Activated naive CD4-positive, alpha-beta T cell treated with anti-CD3 and anti-CD28 coated beads for 36 hours (primary cell): ENCODE measurements around the gene CERKL. TPM values are rescaled to one million over a fixed set of nuclear protein-coding genes. Genes with fewer than 3 reads are reported as not detected.

Experiments used
- CTCF ChIA-PET: fragments of 350-600 bp; sonication (Branson Sonifier 250); formaldehyde crosslinking; loops from one replicate; lab custom pipeline; 2021; ENCODE audit warnings: antibody characterized with exemption; lab: Charles Lee
- DNase-seq: peaks from one replicate; pipeline ENCODE4 v3.0.0-alpha.2; 2020
- H3K27ac Mint-ChIP-seq: one replicate; pipeline ENCODE4 v1.8.0; 2021; ENCODE audit warnings: mild to moderate bottlenecking, mixed read lengths
- H3K27me3 Mint-ChIP-seq: one replicate; pipeline ENCODE4 v1.8.0; 2021; ENCODE audit warnings: low read depth, mixed read lengths
- H3K36me3 Mint-ChIP-seq: one replicate; pipeline ENCODE4 v1.8.0; 2021; ENCODE audit warnings: low read depth, mixed read lengths
- H3K4me1 Mint-ChIP-seq: one replicate; pipeline ENCODE4 v1.8.0; 2021; ENCODE audit warnings: low read depth, mixed read lengths
- H3K4me3 Mint-ChIP-seq: one replicate; pipeline ENCODE4 v1.8.0; 2021; ENCODE audit warnings: mild to moderate bottlenecking, moderate library complexity, mixed read lengths
- H3K9me3 Mint-ChIP-seq: one replicate; pipeline ENCODE4 v1.8.0; 2021; ENCODE audit warnings: mixed read lengths
- intact Hi-C: fragments of 100-400 bp; cut with micrococcal nuclease; formaldehyde crosslinking; loops from one replicate; pipeline ENCODE4 v1.15.1; 2023
- total RNA-seq, 2 experiments: library from RNA; stranded (reverse); gene quantifications; one replicate each; pipeline ENCODE4 v1.2.3, GENCODE V29; 2021

Gene CERKL
- total RNA-seq, 2 experiments from 2014 or later, result 0.14 TPM; not detected in 1

GRCh38 chr2:181581534-181581933 lies 75.4 kb downstream of the CERKL start:
- Mint-ChIP-seq H3K4me3 (no peak overlapping the region), H3K27ac (no peak overlapping the region), H3K27me3 (peaks cover 2% of the 10 kb centered on the region), H3K9me3 (no peaks in the 10 kb centered on the region), H3K36me3 (no peaks in the 10 kb centered on the region), H3K4me1 (peaks cover 5% of the 10 kb centered on the region)
- DNase-seq, result peak; percentile 8
- intact Hi-C loops, result no loop called here
- CTCF ChIA-PET, result interaction anchor here (1.2 kb wide), 1 partner anchor 12 kb away, joined by 3 read pairs; no protein-coding TSS in a partner anchor

GRCh38 chr2:181578829-181579228 lies 78.1 kb downstream of the CERKL start:
- Mint-ChIP-seq H3K4me1 (no peaks in the 10 kb centered on the region), H3K27me3 (peaks cover 6% of the 10 kb centered on the region), H3K27ac (no peak overlapping the region), H3K9me3 (no peaks in the 10 kb centered on the region), H3K4me3 (no peak overlapping the region), H3K36me3 (no peaks in the 10 kb centered on the region)
- no peak for DNase-seq
- CTCF ChIA-PET, result interaction anchor here (1.8 to 3.3 kb wide), 2 partner anchors 113 to 137 kb away, joined by 3 to 14 read pairs; no protein-coding TSS in a partner anchor
- intact Hi-C loops, result no loop called here

- DNase-seq, result no peak
- H3K27ac Mint-ChIP-seq, result no peak overlapping the region
- H3K4me1 Mint-ChIP-seq, result no peaks in the 10 kb centered on the region
- no peaks in the 10 kb centered on the region for H3K9me3 Mint-ChIP-seq
- H3K4me3 Mint-ChIP-seq, result no peak overlapping the region
- H3K36me3 Mint-ChIP-seq, result no peaks in the 10 kb centered on the region
- intact Hi-C loops, result no loop called here
- CTCF ChIA-PET, result interaction anchor here (3.3 kb wide), 1 partner anchor 139 kb away, joined by 14 read pairs; no protein-coding TSS in a partner anchor
- peaks cover 4% of the 10 kb centered on the region for H3K27me3 Mint-ChIP-seq
Observed at GRCh38 chr2:181576431-181576830, 80.5 kb downstream of the CERKL start.

- intact Hi-C loops, result no loop called here
- Mint-ChIP-seq H3K36me3 (no peaks in the 10 kb centered on the region), H3K27me3 (peaks cover 4% of the 10 kb centered on the region), H3K27ac (no peak overlapping the region), H3K4me3 (no peak overlapping the region), H3K9me3 (no peaks in the 10 kb centered on the region), H3K4me1 (no peaks in the 10 kb centered on the region)
- CTCF ChIA-PET, result interaction anchor here (3.3 kb wide), 1 partner anchor 140 kb away, joined by 14 read pairs; no protein-coding TSS in a partner anchor
- DNase-seq, result no peak
Observed at GRCh38 chr2:181575650-181576025, 81.3 kb downstream of the CERKL start.

GRCh38 chr2:181575024-181575649 lies 81.8 kb downstream of the CERKL start:
- DNase-seq, result no peak
- CTCF ChIA-PET, result interaction anchor here (1.0 kb wide), 1 partner anchor 140 kb away, joined by 4 read pairs; no protein-coding TSS in a partner anchor
- H3K36me3 Mint-ChIP-seq, result no peaks in the 10 kb centered on the region
- intact Hi-C loops, result no loop called here
- no peaks in the 10 kb centered on the region for H3K4me1 Mint-ChIP-seq
- H3K4me3 Mint-ChIP-seq, result no peak overlapping the region
- no peak overlapping the region for H3K27ac Mint-ChIP-seq
- no peaks in the 10 kb centered on the region for H3K9me3 Mint-ChIP-seq
- H3K27me3 Mint-ChIP-seq, result peaks cover 4% of the 10 kb centered on the region

DNA sequence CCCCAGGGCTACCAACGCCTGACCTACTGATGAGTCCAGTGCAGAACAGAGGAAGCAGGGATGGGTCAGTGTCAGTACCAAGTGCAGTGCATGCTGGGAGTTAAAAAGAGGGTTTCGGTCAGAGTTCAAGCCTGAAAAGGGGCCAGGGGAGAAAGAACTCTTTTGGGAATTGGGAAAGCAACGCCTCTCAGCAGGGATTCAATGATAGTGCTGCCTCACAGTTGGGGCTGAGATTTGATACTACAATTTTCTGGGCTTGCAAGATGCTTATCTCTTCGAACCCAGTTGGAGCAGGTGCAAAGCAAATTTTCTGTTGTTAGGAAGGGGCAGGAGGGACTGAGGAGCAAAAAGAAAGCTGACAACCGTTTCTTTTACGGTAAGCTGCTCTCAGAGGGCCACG lies 82.6 kb downstream of the CERKL start:
- CTCF ChIA-PET, result interaction anchor here (1.0 to 2.2 kb wide), 5 partner anchors 8 to 141 kb away, joined by 3 to 5 read pairs (median 4); no protein-coding TSS in a partner anchor
- intact Hi-C loops, result loop anchor here (5.0 kb wide), 2 partner anchors 472 to 497 kb away; no protein-coding TSS in a partner anchor

DNA sequence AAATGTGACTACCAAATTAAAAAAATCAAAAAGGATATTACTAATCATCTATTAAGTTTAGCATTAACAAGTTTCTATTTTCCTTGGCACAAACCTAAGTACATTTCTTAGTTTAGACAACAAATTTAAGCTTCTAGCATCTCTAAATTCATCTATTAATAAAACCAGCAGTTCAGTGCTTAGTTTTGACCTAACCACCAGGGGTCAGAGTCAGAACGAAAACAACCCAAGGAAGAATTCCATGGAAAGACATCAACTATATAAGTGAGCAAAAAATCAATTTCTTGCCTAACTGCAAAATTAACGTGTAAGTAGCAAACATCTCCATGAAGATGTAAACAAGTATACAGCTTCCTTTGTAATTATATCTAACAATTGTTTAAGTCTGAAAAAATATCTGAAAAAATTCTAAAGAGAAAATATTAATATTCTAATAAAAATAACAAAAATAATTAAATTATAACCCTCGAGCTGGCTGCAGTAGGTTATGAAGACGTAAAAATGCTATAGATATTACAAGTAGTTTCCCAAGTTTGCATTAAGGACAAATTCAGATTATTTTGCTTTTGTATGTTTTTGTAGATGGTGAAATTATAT lies 83.7 kb downstream of the CERKL start:
- H3K27ac Mint-ChIP-seq, result no peak overlapping the region
- CTCF ChIA-PET, result interaction anchor here (0.5 to 3.8 kb wide), 9 partner anchors 9 to 1319 kb away, joined by 3 to 46 read pairs (median 4); no protein-coding TSS in a partner anchor
- no peaks in the 10 kb centered on the region for H3K9me3 Mint-ChIP-seq
- intact Hi-C loops, result loop anchor here (1.0 to 5.0 kb wide), 3 partner anchors 142 to 496 kb away; no protein-coding TSS in a partner anchor
- H3K4me1 Mint-ChIP-seq, result no peaks in the 10 kb centered on the region
- H3K4me3 Mint-ChIP-seq, result no peak overlapping the region
- no peaks in the 10 kb centered on the region for H3K36me3 Mint-ChIP-seq
- peaks cover 4% of the 10 kb centered on the region for H3K27me3 Mint-ChIP-seq
- DNase-seq, result no peak

More for the DNA sequence above, 82.6 kb downstream of the CERKL start:
- Mint-ChIP-seq H3K27ac (no peak overlapping the region), H3K4me1 (no peaks in the 10 kb centered on the region), H3K9me3 (no peaks in the 10 kb centered on the region), H3K36me3 (no peaks in the 10 kb centered on the region), H3K27me3 (peaks cover 4% of the 10 kb centered on the region), H3K4me3 (no peak overlapping the region)
- DNase-seq, result no peak

GRCh38 chr2:181570833-181571661 lies 85.9 kb downstream of the CERKL start:
- DNase-seq, result no peak
- intact Hi-C loops, result loop anchor here (5.0 kb wide), 2 partner anchors 469 to 494 kb away; no protein-coding TSS in a partner anchor
- Mint-ChIP-seq H3K27ac (no peak overlapping the region), H3K4me1 (peaks cover 5% of the 10 kb centered on the region), H3K36me3 (no peaks in the 10 kb centered on the region), H3K9me3 (no peaks in the 10 kb centered on the region), H3K27me3 (peaks cover 4% of the 10 kb centered on the region), H3K4me3 (no peak overlapping the region)
- CTCF ChIA-PET, result interaction anchor here (0.7 to 3.8 kb wide), 3 partner anchors 9 to 167 kb away, joined by 3 to 46 read pairs (median 3); no protein-coding TSS in a partner anchor

- Mint-ChIP-seq H3K27me3 (peaks cover 4% of the 10 kb centered on the region), H3K9me3 (no peaks in the 10 kb centered on the region), H3K4me1 (peaks cover 6% of the 10 kb centered on the region), H3K27ac (no peak overlapping the region), H3K4me3 (no peak overlapping the region), H3K36me3 (no peaks in the 10 kb centered on the region)
- no peak for DNase-seq
- CTCF ChIA-PET, result interaction anchor here (0.6 to 3.8 kb wide), 2 partner anchors 145 to 486 kb away, joined by 4 to 46 read pairs; no protein-coding TSS in a partner anchor
- intact Hi-C loops, result loop anchor here (5.0 kb wide), 2 partner anchors 468 to 493 kb away; no protein-coding TSS in a partner anchor
Observed at GRCh38 chr2:181570059-181570458, 86.8 kb downstream of the CERKL start.

DNA sequence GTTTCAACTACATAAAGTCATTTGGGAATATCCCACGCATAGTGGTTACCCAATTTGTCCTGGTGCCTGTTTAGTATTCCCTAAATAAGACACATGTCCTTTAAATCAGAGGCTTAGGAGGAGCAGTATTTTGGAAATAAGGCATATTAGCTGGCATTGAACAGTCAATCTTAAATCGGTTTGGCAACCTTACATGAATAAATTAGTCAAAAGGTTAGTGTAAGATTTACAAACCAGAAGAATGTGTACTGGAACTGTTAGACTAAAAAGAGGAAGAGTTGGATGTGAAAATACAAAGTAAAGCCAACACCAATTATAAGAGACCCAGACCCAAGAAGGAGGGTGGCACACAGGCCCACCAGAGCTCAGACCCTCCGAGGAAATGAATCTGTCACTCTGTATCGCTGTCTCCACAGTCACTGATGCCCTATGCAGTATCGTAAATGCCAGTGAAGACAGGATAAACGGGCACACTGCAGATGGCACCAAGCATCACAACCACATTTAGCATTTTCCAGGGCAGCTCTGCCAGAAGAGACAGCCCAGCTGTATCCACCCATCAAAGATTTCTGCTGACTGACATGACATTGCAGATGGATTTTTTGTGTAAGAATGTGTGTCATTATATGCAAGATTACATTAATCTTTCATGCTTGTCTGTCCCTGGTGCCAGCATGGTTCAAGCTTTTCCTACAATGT lies 90.4 kb downstream of the CERKL start:
- no peak for DNase-seq
- Mint-ChIP-seq H3K27ac (no peak overlapping the region), H3K9me3 (no peaks in the 10 kb centered on the region), H3K36me3 (no peaks in the 10 kb centered on the region), H3K27me3 (no peaks in the 10 kb centered on the region), H3K4me3 (no peak overlapping the region), H3K4me1 (peaks cover 7% of the 10 kb centered on the region)
- CTCF ChIA-PET, result interaction anchor here (2.1 kb wide), 1 partner anchor 149 kb away, joined by 7 read pairs; no protein-coding TSS in a partner anchor
- intact Hi-C loops, result no loop called here

DNA sequence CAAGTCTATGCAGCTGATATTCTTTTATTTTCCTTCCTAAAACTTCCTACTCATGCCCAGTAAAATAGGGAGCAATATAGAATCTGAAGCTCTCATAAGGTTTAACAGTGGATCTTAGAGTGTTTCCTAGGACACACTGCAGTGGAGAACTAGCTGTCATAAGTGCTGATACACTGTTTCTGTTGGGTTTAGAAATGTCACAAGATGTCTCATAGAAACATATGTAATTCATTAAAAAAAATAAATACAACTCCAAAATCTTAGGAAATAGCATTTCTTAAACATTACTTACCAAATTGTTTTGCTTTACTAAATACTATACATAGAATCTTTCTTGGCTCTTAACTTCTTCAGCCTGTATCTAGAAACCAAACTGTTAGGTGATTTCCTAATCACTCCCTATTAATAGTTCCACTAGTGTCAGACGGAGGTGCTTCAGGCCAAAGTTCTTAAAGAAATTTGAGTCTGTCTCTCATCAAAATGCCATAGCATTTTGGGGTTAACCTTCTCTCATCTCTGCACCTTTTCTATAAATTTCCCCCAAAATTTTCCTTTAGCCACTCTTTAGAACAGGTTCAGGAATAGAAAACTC lies 93.7 kb downstream of the CERKL start:
- H3K36me3 Mint-ChIP-seq, result no peaks in the 10 kb centered on the region
- intact Hi-C loops, result no loop called here
- no peak overlapping the region for H3K4me3 Mint-ChIP-seq
- no peaks in the 10 kb centered on the region for H3K9me3 Mint-ChIP-seq
- CTCF ChIA-PET, result no interaction called here
- H3K27me3 Mint-ChIP-seq, result no peaks in the 10 kb centered on the region
- H3K4me1 Mint-ChIP-seq, result peaks cover 7% of the 10 kb centered on the region
- H3K27ac Mint-ChIP-seq, result no peak overlapping the region
- no peak for DNase-seq
